T-helper 2 cell treated with Interferon-gamma antibody and Interleukin-4, amounts not matched to agents 5 μg/mL and 100 μg/mL, for 36 hours (primary cell): ENCODE measurements around the gene SVOPL.

Source experiments
- DNase-seq: peaks from one replicate; pipeline ENCODE4 v3.0.0; 2021; ENCODE audit warnings: low spot score
- H3K27ac Mint-ChIP-seq: one replicate; pipeline ENCODE4 v1.8.0; 2021; ENCODE audit warnings: mild to moderate bottlenecking, mixed read lengths
- H3K27me3 Mint-ChIP-seq: one replicate; pipeline ENCODE4 v1.8.0; 2021; ENCODE audit warnings: low read depth, mixed read lengths
- H3K36me3 Mint-ChIP-seq: one replicate; pipeline ENCODE4 v1.8.0; 2021; ENCODE audit warnings: low read depth, mixed read lengths
- H3K4me1 Mint-ChIP-seq: one replicate; pipeline ENCODE4 v1.8.0; 2021; ENCODE audit warnings: low read depth, mixed read lengths
- H3K4me3 Mint-ChIP-seq: one replicate; pipeline ENCODE4 v1.8.0; 2022; ENCODE audit warnings: mild to moderate bottlenecking, moderate library complexity, mixed read lengths
- H3K9me3 Mint-ChIP-seq: one replicate; pipeline ENCODE4 v1.8.0; 2021; ENCODE audit warnings: mixed read lengths

SVOPL gene

DNA sequence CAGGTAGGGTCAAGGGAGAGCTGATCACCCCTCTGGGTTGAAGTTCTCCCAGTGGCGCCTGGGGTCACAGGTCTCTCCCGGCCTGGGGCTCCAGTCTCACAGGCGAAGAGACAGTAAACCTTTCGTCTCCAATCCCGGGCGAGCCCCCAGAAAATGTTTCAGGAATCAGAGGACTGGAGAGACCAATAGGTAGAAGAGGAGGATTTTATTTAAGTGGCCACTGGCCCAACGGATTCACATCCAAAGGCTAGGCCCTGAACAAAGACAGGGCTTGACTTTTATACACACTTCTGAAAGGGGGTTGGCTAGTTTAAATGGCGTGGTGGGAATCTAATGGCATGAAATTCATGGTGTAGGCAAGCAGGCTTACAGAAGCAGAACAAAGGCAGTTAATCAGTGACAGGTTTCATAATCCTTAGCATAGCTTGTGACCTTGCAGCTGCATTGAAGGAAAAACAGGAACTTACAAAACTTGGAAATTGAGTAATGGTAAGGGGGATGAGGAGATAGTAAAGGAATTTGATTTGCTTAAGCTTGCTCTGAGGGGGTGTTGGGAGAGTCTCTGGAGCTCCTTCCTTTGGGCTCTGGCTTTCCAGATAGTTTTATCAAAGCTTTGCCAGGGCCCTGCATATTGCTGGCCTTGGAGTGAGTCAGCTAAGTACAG lies 135.6 kb downstream of the SVOPL start:
- Mint-ChIP-seq H3K27ac (no peak overlapping the region), H3K27me3 (no peaks in the 10 kb centered on the region), H3K9me3 (peaks cover 40% of the 10 kb centered on the region), H3K4me3 (no peak overlapping the region), H3K36me3 (peaks cover 84% of the 10 kb centered on the region), H3K4me1 (no peaks in the 10 kb centered on the region)
- DNase-seq: no peak

- Mint-ChIP-seq H3K36me3 (peaks cover 86% of the 10 kb centered on the region), H3K9me3 (peaks cover 40% of the 10 kb centered on the region), H3K4me3 (no peak overlapping the region), H3K4me1 (no peaks in the 10 kb centered on the region), H3K27ac (no peak overlapping the region), H3K27me3 (no peaks in the 10 kb centered on the region)
- no peak for DNase-seq
These were observed 136.1 kb downstream of the SVOPL start for GRCh38 chr7:138565071-138565450.

DNA sequence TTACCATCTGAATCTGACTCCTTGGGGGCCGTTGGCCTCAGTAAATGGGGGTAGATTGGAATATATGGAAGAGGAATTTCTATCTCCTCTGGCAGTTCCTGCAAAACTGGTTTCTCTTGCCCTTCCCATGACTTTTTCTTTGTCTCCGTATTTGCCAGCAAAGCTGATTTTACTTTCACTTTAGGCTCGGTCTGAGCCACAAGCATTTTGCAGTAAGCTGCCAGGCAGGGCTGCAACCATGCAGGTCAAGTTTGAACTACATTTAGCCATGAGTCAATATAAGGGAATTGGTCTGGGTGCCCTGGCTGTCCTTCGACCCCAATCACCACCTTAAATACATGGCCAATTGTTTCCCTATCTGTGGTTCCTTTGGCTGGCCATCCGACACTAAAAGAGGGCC lies 136.8 kb downstream of the SVOPL start:
- Mint-ChIP-seq H3K27me3 (no peaks in the 10 kb centered on the region), H3K4me1 (no peaks in the 10 kb centered on the region), H3K9me3 (peaks cover 40% of the 10 kb centered on the region), H3K27ac (no peak overlapping the region), H3K36me3 (peaks cover 88% of the 10 kb centered on the region), H3K4me3 (no peak overlapping the region)
- no peak for DNase-seq

DNA sequence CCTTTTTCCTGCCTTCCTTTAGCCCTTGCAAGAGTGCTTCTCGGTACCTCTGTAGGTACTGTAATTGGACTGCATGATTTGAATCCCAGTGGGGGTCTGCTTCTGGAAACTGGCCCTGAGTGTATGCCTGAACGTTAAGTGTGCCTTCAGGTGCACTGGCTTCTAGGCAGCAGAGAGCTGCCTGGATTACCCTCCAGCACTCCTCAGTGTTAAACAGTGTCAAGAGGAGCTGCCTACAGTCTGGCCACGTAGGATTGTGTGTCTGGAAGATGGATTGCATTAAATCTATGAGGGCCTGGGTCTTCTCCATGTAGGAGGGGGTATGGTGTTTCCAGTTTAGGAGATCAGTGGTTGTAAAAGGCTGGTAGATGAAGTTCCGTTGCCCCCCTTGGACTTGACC lies 137.4 kb downstream of the SVOPL start:
- no peak overlapping the region for H3K27ac Mint-ChIP-seq

DNA sequence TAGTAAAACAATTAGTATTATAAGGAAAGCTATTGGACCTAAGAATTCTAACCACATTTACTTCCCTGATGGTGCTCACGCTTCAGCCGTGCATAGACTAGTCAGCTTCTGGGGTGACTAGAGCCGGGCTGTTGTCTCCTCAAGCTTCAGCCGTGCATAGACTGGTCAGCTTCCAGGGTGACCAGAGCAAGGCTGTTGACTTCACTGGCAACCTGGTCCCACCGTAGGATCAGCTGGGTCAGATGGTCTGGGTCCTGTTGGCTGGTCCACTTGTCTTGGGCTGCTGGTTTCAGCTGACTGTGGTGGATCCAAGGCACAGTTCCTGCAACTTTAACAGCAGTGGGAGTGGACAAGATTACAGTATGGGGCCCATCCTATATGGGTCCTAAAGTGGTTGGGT lies 141.7 kb downstream of the SVOPL start:
- H3K36me3 Mint-ChIP-seq: peaks cover 96% of the 10 kb centered on the region
- H3K9me3 Mint-ChIP-seq: peaks cover 51% of the 10 kb centered on the region
- no peak overlapping the region for H3K27ac Mint-ChIP-seq
- no peak for DNase-seq
- no peak overlapping the region for H3K4me3 Mint-ChIP-seq
- no peaks in the 10 kb centered on the region for H3K4me1 Mint-ChIP-seq
- H3K27me3 Mint-ChIP-seq: no peaks in the 10 kb centered on the region

More for the DNA sequence above, 137.4 kb downstream of the SVOPL start:
- Mint-ChIP-seq H3K9me3 (peaks cover 45% of the 10 kb centered on the region), H3K4me1 (no peaks in the 10 kb centered on the region), H3K4me3 (no peak overlapping the region), H3K27me3 (no peaks in the 10 kb centered on the region), H3K36me3 (peaks cover 88% of the 10 kb centered on the region)
- DNase-seq: no peak

- no peak overlapping the region for H3K27ac Mint-ChIP-seq
- no peaks in the 10 kb centered on the region for H3K4me1 Mint-ChIP-seq
- H3K36me3 Mint-ChIP-seq: peaks cover 89% of the 10 kb centered on the region
- H3K9me3 Mint-ChIP-seq: peaks cover 35% of the 10 kb centered on the region
- H3K4me3 Mint-ChIP-seq: no peak overlapping the region
- H3K27me3 Mint-ChIP-seq: no peaks in the 10 kb centered on the region
- DNase-seq: no peak
These were observed 144.2 kb downstream of the SVOPL start for GRCh38 chr7:138556771-138557484.

- no peaks in the 10 kb centered on the region for H3K4me1 Mint-ChIP-seq
- H3K27me3 Mint-ChIP-seq: no peaks in the 10 kb centered on the region
- DNase-seq: no peak
- H3K9me3 Mint-ChIP-seq: peaks cover 33% of the 10 kb centered on the region
- H3K4me3 Mint-ChIP-seq: no peak overlapping the region
- H3K36me3 Mint-ChIP-seq: peaks cover 85% of the 10 kb centered on the region
- no peak overlapping the region for H3K27ac Mint-ChIP-seq
These were observed 145.5 kb downstream of the SVOPL start for GRCh38 chr7:138555684-138556083.

- Mint-ChIP-seq H3K4me3 (no peak overlapping the region), H3K4me1 (peaks cover 2% of the 10 kb centered on the region), H3K27me3 (no peaks in the 10 kb centered on the region), H3K27ac (no peak overlapping the region), H3K36me3 (peaks cover 83% of the 10 kb centered on the region), H3K9me3 (peaks cover 33% of the 10 kb centered on the region)
- no peak for DNase-seq
These were observed 146.5 kb downstream of the SVOPL start for GRCh38 chr7:138554674-138555073.

GRCh38 chr7:138553805-138554204 lies 147.4 kb downstream of the SVOPL start:
- Mint-ChIP-seq H3K9me3 (peaks cover 28% of the 10 kb centered on the region), H3K4me1 (peaks cover 8% of the 10 kb centered on the region), H3K27ac (no peak overlapping the region)

GRCh38 chr7:138551102-138551501 lies 150.1 kb downstream of the SVOPL start:
- H3K4me1 Mint-ChIP-seq: peaks cover 8% of the 10 kb centered on the region
- peaks cover 3% of the 10 kb centered on the region for H3K9me3 Mint-ChIP-seq
- no peaks in the 10 kb centered on the region for H3K27me3 Mint-ChIP-seq
- peaks cover 72% of the 10 kb centered on the region for H3K36me3 Mint-ChIP-seq
- H3K27ac Mint-ChIP-seq: no peak overlapping the region
- DNase-seq: no peak
- H3K4me3 Mint-ChIP-seq: no peak overlapping the region

More at GRCh38 chr7:138553805-138554204, 147.4 kb downstream of the SVOPL start:
- no peaks in the 10 kb centered on the region for H3K27me3 Mint-ChIP-seq
- H3K4me3 Mint-ChIP-seq: no peak overlapping the region
- H3K36me3 Mint-ChIP-seq: peaks cover 83% of the 10 kb centered on the region
- no peak for DNase-seq

- Mint-ChIP-seq H3K4me3 (no peak overlapping the region), H3K36me3 (peaks cover 73% of the 10 kb centered on the region), H3K4me1 (peaks cover 8% of the 10 kb centered on the region), H3K9me3 (peaks cover 8% of the 10 kb centered on the region), H3K27me3 (no peaks in the 10 kb centered on the region), H3K27ac (no peak overlapping the region)
- DNase-seq: no peak
These were observed 150.8 kb downstream of the SVOPL start for GRCh38 chr7:138550337-138550736.

DNA sequence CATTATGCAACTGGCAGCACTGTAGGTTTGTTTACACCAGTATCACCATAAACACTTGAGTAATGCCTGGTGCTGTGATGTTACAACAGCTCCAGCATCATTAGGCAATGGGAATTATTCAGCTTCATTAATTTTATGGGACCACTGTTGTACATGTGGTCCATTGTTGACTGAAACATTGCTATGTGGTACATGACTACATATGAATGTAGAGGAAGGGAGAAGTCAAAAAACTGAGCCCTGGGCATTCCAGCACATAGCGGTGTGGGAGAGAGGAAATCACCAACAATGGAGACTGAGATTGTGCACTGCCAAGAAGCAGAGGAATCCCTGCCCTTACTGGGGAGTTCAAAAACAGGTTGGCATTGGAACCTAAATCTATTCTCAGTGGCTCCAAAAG lies 152.1 kb downstream of the SVOPL start:
- Mint-ChIP-seq H3K9me3 (peaks cover 12% of the 10 kb centered on the region), H3K27ac (no peak overlapping the region), H3K4me1 (peaks cover 8% of the 10 kb centered on the region), H3K27me3 (no peaks in the 10 kb centered on the region), H3K4me3 (no peak overlapping the region), H3K36me3 (peaks cover 73% of the 10 kb centered on the region)
- DNase-seq: no peak

DNA sequence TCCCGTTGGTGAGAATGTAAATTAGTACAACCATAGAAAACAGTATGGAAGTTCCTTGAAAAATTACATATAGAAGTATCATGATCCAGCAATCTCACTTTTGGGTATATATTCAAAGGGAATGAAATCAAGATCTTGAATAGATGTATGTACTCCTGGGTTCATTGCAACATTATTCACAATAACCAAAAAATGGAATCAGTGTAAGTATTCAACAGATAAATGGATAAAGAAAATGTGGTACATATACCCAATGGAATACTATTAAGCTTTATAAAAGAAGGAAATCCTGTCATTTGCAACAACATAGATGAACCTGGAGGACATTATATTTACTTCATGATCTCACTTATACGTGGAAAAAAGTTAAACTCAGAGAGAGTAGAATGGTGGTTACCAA lies 154.3 kb downstream of the SVOPL start:
- no peak for DNase-seq
- Mint-ChIP-seq H3K9me3 (peaks cover 12% of the 10 kb centered on the region), H3K36me3 (peaks cover 65% of the 10 kb centered on the region), H3K4me1 (peaks cover 13% of the 10 kb centered on the region), H3K4me3 (no peak overlapping the region), H3K27me3 (no peaks in the 10 kb centered on the region), H3K27ac (no peak overlapping the region)

DNA sequence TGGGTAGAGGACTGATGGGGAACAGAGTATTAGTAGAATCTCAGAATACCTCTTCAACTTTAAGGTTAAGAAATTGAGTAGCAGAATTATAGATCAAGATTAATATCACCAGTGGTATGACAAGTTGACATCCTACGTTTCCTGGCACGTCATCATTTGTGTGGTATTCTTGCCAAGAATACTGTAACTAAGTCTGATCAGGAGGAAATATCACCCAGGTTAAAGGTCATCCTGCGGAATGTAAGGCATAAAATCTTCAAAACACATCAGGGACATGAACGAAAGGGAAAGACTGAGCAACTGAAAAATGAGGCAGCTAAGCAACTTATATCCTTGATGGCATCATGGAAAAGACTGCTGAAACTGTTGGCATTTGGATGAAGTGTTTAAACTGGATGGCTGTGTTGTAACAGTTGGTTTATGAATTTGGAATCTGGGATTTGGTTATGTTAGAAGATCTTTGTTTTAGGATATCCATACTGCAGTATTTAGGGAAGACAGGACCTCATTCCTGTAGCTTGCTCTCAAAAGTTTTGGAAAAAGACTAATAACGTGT lies 155.0 kb downstream of the SVOPL start:
- Mint-ChIP-seq H3K27ac (no peak overlapping the region), H3K4me1 (peaks cover 18% of the 10 kb centered on the region), H3K4me3 (no peak overlapping the region), H3K27me3 (no peaks in the 10 kb centered on the region), H3K36me3 (peaks cover 69% of the 10 kb centered on the region), H3K9me3 (peaks cover 12% of the 10 kb centered on the region)
- DNase-seq: no peak
